Activated CD4-positive, alpha-beta T cell treated with anti-CD3 and anti-CD28 coated beads for 36 hours (primary cell): Measurements from ENCODE around the gene OTOP3. TPM values are rescaled to one million over a fixed set of nuclear protein-coding genes. Genes with fewer than 3 reads are reported as not detected.
"Not testable (repeated sequence)": the region's sequence is repeated elsewhere in the genome, so short reads cannot be mapped to it uniquely, and the experiment has no call there.

Source experiments
- ATAC-seq: fragments of 200-7000 bp; cut with Tn5 transposase; one replicate; pipeline ENCODE4 v1.10.0; 2021; ENCODE audit warnings: mild to moderate bottlenecking, moderate library complexity
- CTCF ChIA-PET: fragments of 350-600 bp; sonication (Branson Sonifier 250); formaldehyde crosslinking; loops from one replicate; lab custom pipeline; 2021; ENCODE audit warnings: antibody characterized with exemption; lab: Charles Lee
- POLR2A ChIA-PET: fragments of 350-600 bp; sonication (Branson Sonifier 250); formaldehyde crosslinking; loops from one replicate; lab custom pipeline; 2021; ENCODE audit warnings: antibody characterized with exemption, inconsistent platforms; lab: Charles Lee
- DNase-seq: peaks from one replicate; pipeline ENCODE4 v3.0.0-alpha.2; 2020
- H3K27ac Mint-ChIP-seq: one replicate; pipeline ENCODE4 v1.8.0; 2021; ENCODE audit warnings: mixed read lengths
- H3K27me3 Mint-ChIP-seq: one replicate; pipeline ENCODE4 v1.8.0; 2021; ENCODE audit warnings: mixed read lengths
- H3K36me3 Mint-ChIP-seq: one replicate; pipeline ENCODE4 v1.8.0; 2021; ENCODE audit warnings: low read depth, mixed read lengths
- H3K4me1 Mint-ChIP-seq: one replicate; pipeline ENCODE4 v1.8.0; 2021; ENCODE audit warnings: mixed read lengths
- H3K4me3 Mint-ChIP-seq: one replicate; pipeline ENCODE4 v1.8.0; 2021; ENCODE audit warnings: mild to moderate bottlenecking, moderate library complexity, mixed read lengths
- H3K9me3 Mint-ChIP-seq: one replicate; pipeline ENCODE4 v1.8.0; 2021; ENCODE audit warnings: low read depth, mixed read lengths
- intact Hi-C, 2 experiments: fragments of 100-400 bp; cut with DNase I in 1 of 2; cut with micrococcal nuclease in 1 of 2; formaldehyde crosslinking; loops; one replicate each; pipeline versions ENCODE4 v1.14.2 to v1.15.1; 2022 to 2024; cut with DNase I, micrococcal nuclease
- total RNA-seq, 2 experiments: library from RNA; stranded (reverse); gene quantifications; one replicate each; pipeline ENCODE4 v1.2.3, GENCODE V29; 2021

OTOP3 gene
- total RNA-seq, 2 experiments from 2014 or later: not detected

DNA sequence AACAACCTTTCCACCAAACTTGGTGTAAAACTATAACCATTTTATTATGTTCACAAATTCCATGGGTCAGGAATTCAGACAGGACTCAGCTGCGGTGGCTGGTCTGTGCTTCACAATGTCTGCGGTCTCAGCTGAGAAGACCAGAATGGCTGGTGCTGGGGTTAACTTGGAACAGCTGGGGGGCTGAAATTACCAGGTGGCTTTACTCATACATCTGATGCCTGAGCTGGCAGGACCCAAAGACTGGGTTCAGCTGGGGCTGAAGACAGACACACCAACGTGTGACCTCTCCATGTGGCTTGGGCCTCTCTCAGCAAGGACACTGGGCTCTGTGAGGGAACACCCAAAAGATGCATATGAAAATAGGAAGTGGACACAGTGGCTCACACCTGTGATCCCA lies 42.5 kb downstream of the OTOP3 start:
- Mint-ChIP-seq H3K4me3 (no peak overlapping the region), H3K36me3 (no peaks in the 10 kb centered on the region), H3K4me1 (peaks cover 11% of the 10 kb centered on the region), H3K9me3 (no peaks in the 10 kb centered on the region), H3K27ac (no peak overlapping the region), H3K27me3 (peaks cover 3% of the 10 kb centered on the region)
- CTCF ChIA-PET: interaction anchor here (1.1 to 10.6 kb wide), 2 partner anchors 16 to 110 kb away, joined by 3 to 82 read pairs; no protein-coding TSS in a partner anchor
- DNase-seq (no peak), ATAC-seq (no peak)
- intact Hi-C loops: no loop called here
- POLR2A ChIA-PET: no interaction called here

DNA sequence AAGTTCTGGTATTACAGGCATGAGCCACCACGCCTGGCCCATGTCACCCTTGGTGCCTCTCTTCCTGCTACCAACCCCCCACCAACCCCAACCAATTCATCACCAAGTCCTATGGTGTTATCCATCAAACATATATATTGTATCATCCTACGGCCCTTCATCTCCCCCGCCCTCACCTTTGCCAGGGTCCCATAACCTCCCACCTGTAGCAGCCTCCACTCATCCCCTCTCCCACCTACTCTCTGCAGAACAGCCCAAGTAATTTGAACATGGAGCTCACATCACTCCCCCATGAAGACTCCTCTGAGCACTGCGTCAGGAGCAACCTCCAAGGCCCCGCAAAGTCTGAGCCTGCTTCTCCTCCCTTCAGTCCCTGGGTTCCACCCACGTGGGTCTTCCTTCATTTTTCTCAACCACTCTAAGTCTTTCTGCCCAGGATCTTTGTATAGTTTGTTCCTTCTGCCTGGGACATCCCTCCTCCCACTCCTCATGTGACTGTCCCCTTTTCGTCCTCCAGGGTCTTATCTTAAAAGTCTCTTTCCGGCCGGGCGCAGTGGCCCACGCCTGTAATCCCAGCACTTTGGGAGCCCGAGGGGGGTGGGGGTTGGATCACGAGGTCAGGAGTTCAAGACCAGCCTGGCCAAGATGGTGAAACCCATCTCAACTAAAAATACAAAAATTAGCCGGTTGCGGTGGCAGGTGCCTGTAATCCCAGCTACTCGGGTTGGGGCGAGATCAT lies 43.9 kb downstream of the OTOP3 start:
- intact Hi-C loops: loop anchor here (5.0 kb wide), 3 partner anchors 53 to 538 kb away; partner anchors contain the start of genes CASKIN2 (in 1 of the 2), SUMO2 (in 1 of the 2) and TSEN54 (in 1 of the 2)
- Mint-ChIP-seq H3K4me3 (no peak overlapping the region), H3K27ac (no peak overlapping the region), H3K27me3 (peaks cover under 1% of the 10 kb centered on the region), H3K9me3 (no peaks in the 10 kb centered on the region), H3K36me3 (no peaks in the 10 kb centered on the region), H3K4me1 (peaks cover 11% of the 10 kb centered on the region)
- POLR2A ChIA-PET: interaction anchor here (0.7 kb wide), 1 partner anchor 301 kb away, joined by 3 read pairs; no protein-coding TSS in a partner anchor
- no peak for DNase-seq
- CTCF ChIA-PET: interaction anchor here (1.1 to 10.6 kb wide), 2 partner anchors 17 to 123 kb away, joined by 3 to 82 read pairs; no protein-coding TSS in a partner anchor
- ATAC-seq: no peak

DNA sequence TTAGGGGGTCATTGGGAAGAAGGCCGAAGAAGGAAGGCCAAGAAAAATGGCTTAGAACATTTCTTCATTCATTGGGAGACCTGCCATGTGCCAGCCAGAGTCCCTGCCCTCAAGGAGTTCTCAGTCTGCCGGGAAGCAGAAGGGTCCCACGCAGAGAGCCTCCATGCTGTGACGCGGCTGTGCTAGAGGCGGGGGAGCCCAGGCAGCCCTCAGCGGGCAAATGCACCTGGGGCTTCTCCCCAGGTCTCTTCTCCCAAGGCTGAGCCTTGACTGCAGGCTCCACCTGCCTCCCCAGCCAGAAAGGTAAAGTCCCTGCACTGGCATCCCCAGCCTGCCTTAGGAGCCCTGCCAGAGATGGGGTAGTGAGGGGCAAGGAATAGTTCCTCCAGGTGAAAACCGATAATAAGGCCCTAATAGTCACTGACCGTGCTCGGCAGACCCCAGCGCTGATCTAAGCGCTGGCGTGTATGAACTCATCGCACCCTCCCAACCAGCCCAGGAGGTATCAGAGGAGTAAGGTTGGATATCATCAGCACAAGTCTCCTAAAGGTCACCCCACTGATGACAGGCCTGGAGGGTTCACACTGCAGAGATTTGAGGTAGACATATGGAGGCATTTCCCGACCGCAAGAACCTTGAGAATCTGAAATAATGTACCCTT lies 45.8 kb downstream of the OTOP3 start:
- peak overlapping the region; percentile 79 for H3K27ac Mint-ChIP-seq
- H3K9me3 Mint-ChIP-seq: no peaks in the 10 kb centered on the region
- peaks cover 4% of the 10 kb centered on the region for H3K27me3 Mint-ChIP-seq
- intact Hi-C loops: loop anchor here (5.0 kb wide), 3 partner anchors 51 to 536 kb away; partner anchors contain the start of genes CASKIN2 (in 1 of the 2), SUMO2 (in 1 of the 2) and TSEN54 (in 1 of the 2)
- H3K4me1 Mint-ChIP-seq: peaks cover 11% of the 10 kb centered on the region
- no peak for ATAC-seq
- ChIA-PET POLR2A (no interaction called here), CTCF (no interaction called here)
- H3K4me3 Mint-ChIP-seq: peak overlapping the region; percentile 77
- H3K36me3 Mint-ChIP-seq: no peaks in the 10 kb centered on the region
- no peak for DNase-seq

DNA sequence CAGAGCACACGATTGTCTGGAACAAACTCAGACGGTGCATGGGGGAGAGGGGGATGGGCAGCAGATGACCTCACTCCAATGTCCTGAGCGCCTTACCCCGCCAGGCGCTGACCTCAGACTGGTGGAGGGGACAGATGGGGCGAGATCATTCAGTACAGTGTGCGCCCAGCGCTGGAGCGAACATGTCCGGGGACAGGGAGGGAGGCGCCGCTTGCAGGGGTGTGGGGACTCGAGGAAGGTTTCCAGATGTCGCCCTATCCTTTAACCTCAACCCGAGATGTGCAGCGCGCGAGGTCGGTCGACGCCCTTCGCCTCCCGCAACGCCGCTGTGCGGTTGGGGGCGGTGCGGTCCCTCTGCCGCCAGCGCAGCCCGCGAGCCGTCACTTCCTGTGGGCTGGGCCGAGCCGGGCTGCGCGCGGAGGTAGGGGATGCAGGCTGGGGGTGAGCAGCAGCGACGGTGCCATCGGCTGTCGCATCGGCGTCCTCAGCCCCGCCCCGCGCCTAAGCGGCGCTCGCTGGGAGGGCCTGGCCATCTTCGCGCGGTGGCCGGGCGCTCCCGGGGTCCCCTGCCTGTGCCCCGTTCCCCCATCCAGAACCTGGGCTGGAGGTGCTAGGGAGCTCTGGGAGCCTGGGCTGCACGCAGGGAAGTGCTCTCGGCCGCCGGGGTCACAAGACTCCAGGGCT lies 46.4 kb downstream of the OTOP3 start:
- intact Hi-C loops: loop anchor here (1.0 to 5.0 kb wide), 7 partner anchors 10 to 535 kb away; partner anchors contain the start of genes ARMC7 (in 1 of the 2), CASKIN2 (in 1 of the 2), HID1 (in 1 of the 2) and MRPL58 (in 1 of the 2)
- Mint-ChIP-seq H3K4me1 (peaks cover 18% of the 10 kb centered on the region), H3K9me3 (no peaks in the 10 kb centered on the region), H3K27ac (peak overlapping the region; percentile 79), H3K36me3 (no peaks in the 10 kb centered on the region), H3K27me3 (peaks cover 5% of the 10 kb centered on the region), H3K4me3 (peak overlapping the region; percentile 77)
- POLR2A ChIA-PET: no interaction called here
- DNase-seq (peak; percentile 90), ATAC-seq (peak; percentile 95)
- CTCF ChIA-PET: interaction anchor here (0.7 to 2.1 kb wide), 2 partner anchors 20 to 29 kb away, joined by 3 to 9 read pairs; no protein-coding TSS in a partner anchor

DNA sequence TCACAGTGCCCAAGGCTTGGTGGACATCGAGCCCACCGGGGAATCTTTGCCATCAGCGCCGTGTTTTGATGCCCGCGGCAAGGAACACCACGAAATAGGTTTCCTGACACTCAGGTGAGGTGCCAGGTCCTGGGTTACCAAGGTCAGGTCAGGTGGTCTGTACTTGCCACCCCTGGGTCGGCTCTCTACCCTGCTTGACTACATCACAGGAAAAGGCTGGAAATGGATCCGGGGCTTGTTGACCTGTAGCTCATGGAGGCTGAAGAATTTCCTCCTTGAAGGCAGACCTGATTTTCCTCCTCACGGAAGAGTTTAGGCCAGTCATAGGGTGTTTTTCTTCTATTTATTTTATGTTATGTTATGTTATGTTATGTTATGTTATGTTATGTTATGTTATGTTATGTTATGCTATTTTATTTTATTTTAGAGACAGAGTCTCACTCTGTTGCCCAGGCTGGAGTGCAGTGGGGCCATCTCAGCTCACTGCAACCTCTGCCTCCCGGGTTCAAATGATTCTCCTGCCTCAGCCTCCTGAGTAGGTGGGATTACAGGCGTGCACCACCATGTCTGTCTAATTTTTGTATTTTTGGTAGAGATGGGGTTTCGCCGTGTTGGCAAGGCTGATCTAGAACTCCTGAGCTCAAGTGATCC lies 47.1 kb downstream of the OTOP3 start:
- ChIA-PET CTCF (interaction anchor here (0.7 to 2.1 kb wide), 2 partner anchors 21 to 28 kb away, joined by 3 to 9 read pairs; no protein-coding TSS in a partner anchor), POLR2A (interaction anchor here (0.6 kb wide), 1 partner anchor 225 kb away, joined by 6 read pairs; no protein-coding TSS in a partner anchor)
- not testable (repeated sequence) for H3K27ac Mint-ChIP-seq, DNase-seq, H3K9me3 Mint-ChIP-seq, H3K36me3 Mint-ChIP-seq, ATAC-seq, H3K27me3 Mint-ChIP-seq
- Mint-ChIP-seq H3K4me1 (peaks cover 20% of the 10 kb centered on the region), H3K4me3 (peak overlapping the region; percentile 77)
- intact Hi-C loops: loop anchor here (1.0 to 5.0 kb wide), 7 partner anchors 10 to 535 kb away; partner anchors contain the start of genes ARMC7 (in 1 of the 2), CASKIN2 (in 1 of the 2), HID1 (in 1 of the 2) and MRPL58 (in 1 of the 2)

DNA sequence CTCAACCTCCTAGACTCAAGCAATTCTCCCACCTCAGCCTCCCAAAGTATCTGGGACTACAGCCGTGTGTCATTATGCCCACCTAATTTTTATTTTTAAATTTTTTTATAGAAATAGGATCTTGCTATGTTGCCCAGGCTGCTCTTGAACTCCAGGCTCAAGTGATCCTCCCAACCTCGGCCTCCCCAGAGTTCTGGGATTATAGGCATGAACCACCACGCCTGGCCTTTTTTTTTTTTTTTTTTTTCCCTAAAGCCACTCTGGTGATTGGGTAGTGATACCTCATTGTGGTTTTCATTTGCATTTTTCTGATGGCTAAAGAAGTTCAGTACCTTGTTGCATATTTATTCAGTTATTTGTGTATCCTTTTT lies 50.5 kb downstream of the OTOP3 start:
- no peaks in the 10 kb centered on the region for H3K36me3 Mint-ChIP-seq
- POLR2A ChIA-PET: no interaction called here
- intact Hi-C loops: loop anchor here in 1 of 2 experiments (2.0 kb wide), 1 partner anchor 61 kb away; the partner anchor contains the start of genes ATP5PD and KCTD2
- ATAC-seq: no peak
- no peak for DNase-seq
- no peak overlapping the region for H3K4me3 Mint-ChIP-seq
- CTCF ChIA-PET: interaction anchor here (0.6 kb wide), 1 partner anchor 117 kb away, joined by 3 read pairs; no protein-coding TSS in a partner anchor
- H3K4me1 Mint-ChIP-seq: peaks cover 17% of the 10 kb centered on the region
- peaks cover 10% of the 10 kb centered on the region for H3K27me3 Mint-ChIP-seq
- H3K9me3 Mint-ChIP-seq: no peaks in the 10 kb centered on the region
- H3K27ac Mint-ChIP-seq: no peak overlapping the region

DNA sequence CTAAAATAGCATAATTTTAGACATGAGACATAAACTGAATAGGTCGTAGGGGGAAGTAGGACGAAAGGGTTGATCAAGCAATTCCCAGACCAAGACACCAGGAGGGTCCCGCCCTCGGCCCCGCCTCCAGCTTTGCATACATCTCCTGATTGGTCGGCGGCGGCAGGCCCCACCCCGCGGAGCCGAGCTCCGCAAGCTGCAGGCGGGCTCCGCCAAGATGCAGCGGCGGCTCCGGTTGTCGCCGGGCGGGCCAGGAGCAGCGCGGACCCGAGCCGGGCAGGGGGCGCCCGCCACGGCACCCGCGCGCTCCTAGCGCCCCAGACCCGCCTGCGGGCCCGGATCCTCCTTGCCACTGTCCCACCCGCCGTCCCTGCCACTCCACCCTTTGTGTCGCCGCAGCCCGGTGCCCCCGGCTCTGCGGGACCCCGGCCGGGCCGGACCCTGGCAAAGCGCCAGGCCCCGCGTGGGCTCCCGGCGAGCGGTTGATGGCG lies 51.8 kb downstream of the OTOP3 start, which contains the start of gene CDR2L:
CDR2L (plus strand) TSS at position 215 of the 491 bp plus-strand sequence. CDS start 412 bp downstream, outside the sequence.
- ChIA-PET POLR2A (interaction anchor here (1.0 to 1.5 kb wide), 3 partner anchors 25 to 167 kb away, joined by 3 to 6 read pairs (median 4); partner anchors contain the start of genes FDXR, JPT1 and MRPL58), CTCF (interaction anchor here (0.6 to 5.2 kb wide), 15 partner anchors 11 to 465 kb away, joined by 3 to 31 read pairs (median 4); partner anchors contain the start of genes HID1, MIF4GD and MRPL58)
- intact Hi-C loops: loop anchor here (1.0 to 2.0 kb wide), 7 partner anchors 15 to 602 kb away; partner anchors contain the start of genes KCTD2 (in 2 of the 2), ATP5PD (in 1 of the 2), HID1 (in 1 of the 2) and LLGL2 (in 1 of the 2)
- no peak within 1 kb of the TSS for H3K27ac Mint-ChIP-seq
- peak within 1 kb of the TSS; percentile 73 for H3K4me3 Mint-ChIP-seq
- peak; percentile 95 for DNase-seq
- H3K27me3 Mint-ChIP-seq: peaks cover 10% of the 10 kb centered on the region
- no peaks in the 10 kb centered on the region for H3K9me3 Mint-ChIP-seq
- peak; percentile 98 for ATAC-seq
- peaks cover 9% of the 10 kb centered on the region for H3K4me1 Mint-ChIP-seq
- no peaks in the 10 kb centered on the region for H3K36me3 Mint-ChIP-seq

DNA sequence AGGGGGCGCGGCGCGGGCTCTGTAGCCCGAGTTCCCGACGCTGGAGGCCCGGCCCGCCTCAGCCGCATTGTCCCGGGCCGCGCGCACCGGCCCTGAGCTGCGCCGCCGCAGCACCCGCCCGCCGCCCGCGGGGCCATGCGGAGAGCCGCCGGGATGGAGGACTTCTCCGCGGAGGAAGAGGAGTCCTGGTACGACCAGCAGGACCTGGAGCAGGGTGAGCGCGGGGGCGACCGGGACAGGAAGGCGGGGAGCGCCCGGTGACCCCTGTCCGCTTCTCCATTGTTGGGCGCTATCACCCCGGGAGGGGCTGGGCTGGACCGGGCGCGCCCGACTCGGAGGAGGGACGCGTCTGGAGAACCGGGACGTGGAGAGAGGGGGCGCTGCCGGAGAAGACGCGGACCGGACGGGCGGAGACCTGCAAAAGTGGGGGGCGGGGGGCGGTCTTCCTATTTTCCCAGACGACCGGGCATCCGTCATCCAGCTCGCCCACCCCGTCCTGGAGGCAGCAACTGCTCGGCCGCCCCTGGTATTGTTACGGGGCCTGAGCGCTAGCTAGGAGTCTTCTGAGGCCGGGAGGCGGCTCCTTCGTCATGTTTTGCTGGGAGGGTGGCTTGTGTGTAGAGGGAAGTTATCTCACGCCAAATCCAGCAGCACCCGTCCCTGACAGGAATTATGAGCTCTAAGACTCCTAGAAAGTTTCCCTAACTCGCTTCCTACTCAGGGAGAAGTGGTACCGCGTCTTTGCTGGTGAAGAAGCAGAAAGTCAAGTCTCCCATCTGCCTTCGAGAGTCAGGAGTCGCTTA lies 52.4 kb downstream of the OTOP3 start:
- peak; percentile 57 for ATAC-seq
- CTCF ChIA-PET: interaction anchor here (0.6 to 5.2 kb wide), 13 partner anchors 12 to 424 kb away, joined by 3 to 31 read pairs (median 4); partner anchors contain the start of genes HID1 and MRPL58
- Mint-ChIP-seq H3K27ac (no peak overlapping the region), H3K4me1 (peaks cover 9% of the 10 kb centered on the region), H3K4me3 (peak overlapping the region; percentile 66), H3K9me3 (no peaks in the 10 kb centered on the region), H3K27me3 (peaks cover 10% of the 10 kb centered on the region), H3K36me3 (no peaks in the 10 kb centered on the region)
- peak; percentile 45 for DNase-seq
- POLR2A ChIA-PET: interaction anchor here (0.5 to 1.5 kb wide), 4 partner anchors 24 to 1541 kb away, joined by 3 to 6 read pairs (median 4); partner anchors contain the start of genes FDXR, JPT1 and MRPL58
- intact Hi-C loops: loop anchor here (1.0 to 2.0 kb wide), 7 partner anchors 16 to 601 kb away; partner anchors contain the start of genes KCTD2 (in 2 of the 2), ATP5PD (in 1 of the 2), HID1 (in 1 of the 2) and LLGL2 (in 1 of the 2)

DNA sequence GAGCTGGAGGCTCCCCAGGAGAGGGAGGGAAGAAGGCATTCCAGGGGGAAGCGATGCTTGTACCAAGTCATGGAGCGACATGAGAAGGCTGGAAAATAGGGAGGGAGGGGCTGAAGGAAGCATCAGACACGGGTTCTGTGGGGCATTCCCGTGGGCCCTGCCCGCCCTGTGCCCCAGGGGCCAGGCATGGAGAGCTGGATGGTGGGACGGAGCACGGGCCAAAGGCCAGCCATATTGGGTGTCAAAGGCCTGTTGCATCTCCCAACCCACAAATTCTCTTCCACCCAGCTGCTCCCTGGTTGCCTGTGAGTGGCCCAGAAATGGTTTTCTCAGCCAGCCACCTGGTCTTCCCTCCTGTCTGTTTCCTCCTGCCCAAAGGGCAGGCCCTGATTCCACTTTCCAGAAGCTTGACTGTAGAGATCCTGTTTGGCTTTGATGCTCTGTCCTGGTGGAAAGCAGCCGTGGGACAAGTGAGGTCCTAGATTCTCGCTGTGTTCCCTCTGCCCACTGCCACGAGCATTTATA lies 54.9 kb downstream of the OTOP3 start:
- Mint-ChIP-seq H3K27me3 (peaks cover 8% of the 10 kb centered on the region), H3K4me1 (peaks cover 9% of the 10 kb centered on the region), H3K4me3 (no peak overlapping the region), H3K9me3 (no peaks in the 10 kb centered on the region), H3K36me3 (no peaks in the 10 kb centered on the region), H3K27ac (no peak overlapping the region)
- ChIA-PET POLR2A (no interaction called here), CTCF (interaction anchor here (1.0 to 5.2 kb wide), 2 partner anchors 22 to 29 kb away, joined by 3 to 28 read pairs; partner anchors contain the start of gene MRPL58)
- intact Hi-C loops: no loop called here
- ATAC-seq (no peak), DNase-seq (no peak)
